HG03196 (cell line): ENCODE results near the gene RPL18.
A peak's percentile ranks its signal among the peaks of the same experiment; 100 is the strongest.

Experiments used
- ATAC-seq: cut with Tn5 transposase; IDR thresholded peaks from one replicate; pipeline ENCODE4 v1.9.1; 2021; ENCODE audit not compliant: unreplicated experiment

RPL18 gene

GRCh38 chr19:48630296-48631063 lies 11.5 kb upstream of the RPL18 start:
- no peak for ATAC-seq

- ATAC-seq, result no peak
These were observed 10.8 kb upstream of the RPL18 start for GRCh38 chr19:48629599-48630295.

- no peak for ATAC-seq
These were observed 10.3 kb upstream of the RPL18 start for GRCh38 chr19:48629297-48629598.

- ATAC-seq, result no peak
These were observed 9.7 kb upstream of the RPL18 start for GRCh38 chr19:48628486-48629296.

GRCh38 chr19:48627865-48628314 lies 8.9 kb upstream of the RPL18 start:
- no peak for ATAC-seq

- no peak for ATAC-seq
These were observed 8.4 kb upstream of the RPL18 start for GRCh38 chr19:48627201-48627864.

- no peak for ATAC-seq
These were observed 6.9 kb upstream of the RPL18 start for GRCh38 chr19:48625891-48626327.

- no peak for ATAC-seq
These were observed 6.1 kb upstream of the RPL18 start for GRCh38 chr19:48624791-48625723.

- ATAC-seq, result peak; percentile 40
These were observed 5.2 kb upstream of the RPL18 start for GRCh38 chr19:48624067-48624594.

GRCh38 chr19:48623556-48624066 lies 4.6 kb upstream of the RPL18 start:
- ATAC-seq, result no peak

- no peak for ATAC-seq
These were observed 961 bp upstream of the RPL18 start for GRCh38 chr19:48619692-48620585.

- ATAC-seq, result no peak
These were observed 581 bp downstream of the RPL18 start for GRCh38 chr19:48618278-48618915.

GRCh38 chr19:48617146-48617937 lies 1.6 kb downstream of the RPL18 start:
- no peak for ATAC-seq

- no peak for ATAC-seq
These were observed 2.4 kb downstream of the RPL18 start for GRCh38 chr19:48616491-48617056.

- no peak for ATAC-seq
These were observed 2.9 kb downstream of the RPL18 start for GRCh38 chr19:48616041-48616436.

- ATAC-seq, result no peak
These were observed 3.5 kb downstream of the RPL18 start for GRCh38 chr19:48615231-48616040.
